GM19395 (cell line): ENCODE data around the gene GPC4.
A peak's percentile ranks its signal among the peaks of the same experiment; 100 is the strongest.

ENCODE experiments used
- ATAC-seq: cut with Tn5 transposase; IDR thresholded peaks from one replicate; pipeline ENCODE4 v1.9.1; 2021; ENCODE audit warnings: mild to moderate bottlenecking, moderate library complexity; ENCODE audit not compliant: unreplicated experiment

The GPC4 gene

DNA sequence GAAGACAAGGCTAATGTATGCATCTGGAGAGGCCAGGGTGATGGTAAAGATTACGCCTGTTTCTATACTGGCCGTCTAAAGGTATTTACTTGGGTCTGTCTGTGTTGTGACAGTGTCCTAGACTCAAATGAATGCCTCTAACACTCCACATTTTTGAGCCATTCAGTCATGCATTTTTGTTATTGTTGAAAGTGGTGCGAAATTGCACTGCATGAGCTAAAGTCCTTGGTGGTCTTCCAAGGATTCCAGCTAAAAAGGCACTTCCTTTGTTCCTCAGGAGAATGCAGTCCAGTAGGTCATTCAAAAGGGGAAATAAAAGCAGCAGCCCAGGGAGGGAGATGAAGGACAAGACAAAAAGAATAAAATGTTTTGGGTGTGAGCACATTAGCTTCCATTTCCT is 3.0 kb downstream of the GPC4 start:
- no peak for ATAC-seq

DNA sequence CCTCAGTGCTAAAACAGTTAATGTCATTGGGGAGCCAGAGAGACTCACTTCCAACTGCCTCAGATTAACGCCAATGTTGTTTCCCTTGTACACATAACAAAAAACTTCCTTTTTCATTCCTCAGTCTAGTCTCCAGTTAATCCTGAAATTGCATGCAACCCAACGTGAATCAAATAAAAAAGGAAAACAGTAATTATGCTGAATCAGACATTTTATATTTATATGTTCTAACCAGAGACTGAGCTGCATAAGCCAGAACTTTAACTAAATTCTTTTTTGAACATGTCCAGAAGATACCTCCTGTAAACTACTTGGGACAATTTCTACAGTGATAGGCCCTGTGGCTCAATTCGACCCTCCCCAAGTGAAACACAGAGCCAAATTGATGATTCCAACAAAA is 4.7 kb downstream of the GPC4 start:
- no peak for ATAC-seq

GRCh38 chrX:133405498-133406185 is 9.6 kb downstream of the GPC4 start:
- no peak for ATAC-seq

- ATAC-seq = no peak
Measured at GRCh38 chrX:133403984-133404383, 11.3 kb downstream of the GPC4 start.

DNA sequence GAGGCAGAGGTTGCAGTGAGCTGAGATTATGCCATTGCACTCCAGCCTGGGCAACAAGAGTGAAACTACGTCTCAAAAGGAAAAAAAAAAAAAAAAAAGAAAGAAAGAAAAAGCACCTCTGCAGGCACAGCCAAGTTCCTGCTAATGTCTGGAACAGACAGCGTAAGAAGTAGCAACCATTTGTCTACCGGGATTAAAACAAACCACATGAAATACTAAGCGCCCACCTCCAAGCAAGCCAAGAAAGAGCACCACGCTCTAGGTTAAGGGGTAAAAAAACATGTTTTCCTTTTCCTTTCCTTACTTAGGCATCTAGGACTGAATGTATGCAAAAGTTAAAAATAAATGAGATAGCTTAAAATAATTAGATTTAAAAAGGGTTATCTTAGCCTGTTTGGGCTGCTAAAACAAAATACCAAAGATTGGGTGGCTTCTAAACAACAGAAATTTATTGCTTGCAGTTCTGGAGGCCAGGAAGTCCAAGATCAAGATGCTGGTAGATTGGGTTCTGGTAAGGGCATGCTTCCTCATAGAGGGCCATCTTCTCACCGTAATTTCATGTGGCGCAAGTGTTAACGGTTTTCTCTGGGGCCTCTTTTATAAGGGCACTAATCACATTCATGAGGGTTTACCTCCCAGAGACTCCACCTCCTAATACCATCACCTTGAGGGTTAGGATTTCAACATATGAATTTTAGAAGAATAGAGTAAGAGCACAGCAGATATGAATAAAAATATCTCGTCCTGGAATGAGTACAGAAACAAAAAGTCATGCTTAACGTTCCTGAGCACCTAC is 12.3 kb downstream of the GPC4 start:
- ATAC-seq = no peak

DNA sequence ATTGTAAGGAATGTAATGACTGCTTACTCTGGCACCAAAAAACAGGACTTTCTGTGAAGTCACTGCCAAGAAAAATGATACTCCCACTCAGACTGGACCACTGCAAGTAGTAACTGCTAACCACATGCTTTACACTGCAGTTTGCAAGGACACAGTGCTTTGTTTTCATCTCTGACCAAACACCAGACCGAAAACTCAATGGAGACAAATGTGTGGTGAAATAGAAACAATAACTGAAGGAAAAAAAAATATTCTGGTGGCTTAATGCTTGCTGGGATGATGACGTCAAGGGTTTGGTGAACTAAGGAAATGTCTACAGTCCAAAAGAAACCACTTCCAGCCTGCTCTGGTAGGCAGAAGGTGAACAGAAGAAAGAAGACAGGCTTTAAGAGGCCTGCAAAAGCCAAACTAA is 13.2 kb downstream of the GPC4 start:
- ATAC-seq = no peak

- no peak for ATAC-seq
Measured at GRCh38 chrX:133401536-133401935, 13.8 kb downstream of the GPC4 start.

DNA sequence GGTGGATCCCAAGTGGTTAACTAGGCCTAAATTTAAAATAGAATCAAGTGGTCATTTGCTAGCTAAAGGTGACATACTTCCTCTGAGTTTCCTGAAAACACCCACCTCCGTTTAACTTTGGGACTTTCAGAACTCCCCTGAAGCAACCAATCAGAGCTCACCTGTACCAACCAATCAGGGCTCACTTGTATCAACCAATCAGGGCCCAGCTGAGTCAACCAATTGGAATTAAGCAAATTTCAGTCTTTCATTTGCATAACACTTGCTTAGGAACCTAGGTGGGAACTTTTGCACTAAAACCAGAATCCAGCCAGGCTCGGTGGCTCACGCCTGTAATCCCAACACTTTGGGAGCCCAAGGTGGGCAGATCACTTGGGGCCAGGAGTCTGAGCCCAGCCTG is 15.9 kb downstream of the GPC4 start:
- ATAC-seq = no peak

GRCh38 chrX:133394765-133395164 is 20.5 kb downstream of the GPC4 start:
- no peak for ATAC-seq

DNA sequence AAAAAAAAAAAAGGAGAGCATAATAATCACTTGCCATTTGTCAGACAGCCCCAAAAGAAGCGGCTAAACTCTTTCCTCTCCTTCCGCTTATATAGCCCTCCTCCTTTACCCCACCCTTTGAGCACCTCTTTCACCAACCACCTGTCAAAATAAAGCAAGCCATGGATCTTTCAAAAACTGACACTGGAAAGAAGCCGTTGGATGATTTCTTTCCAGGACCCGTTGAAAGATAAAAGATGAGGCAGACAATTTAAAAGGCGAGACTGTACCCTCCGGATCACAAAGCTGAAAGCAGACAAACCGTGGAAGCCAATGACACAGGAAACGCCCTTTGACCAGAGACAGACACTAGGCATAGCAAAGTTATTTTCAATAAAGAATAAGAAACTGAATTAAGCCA is 22.6 kb downstream of the GPC4 start:
- ATAC-seq = no peak

DNA sequence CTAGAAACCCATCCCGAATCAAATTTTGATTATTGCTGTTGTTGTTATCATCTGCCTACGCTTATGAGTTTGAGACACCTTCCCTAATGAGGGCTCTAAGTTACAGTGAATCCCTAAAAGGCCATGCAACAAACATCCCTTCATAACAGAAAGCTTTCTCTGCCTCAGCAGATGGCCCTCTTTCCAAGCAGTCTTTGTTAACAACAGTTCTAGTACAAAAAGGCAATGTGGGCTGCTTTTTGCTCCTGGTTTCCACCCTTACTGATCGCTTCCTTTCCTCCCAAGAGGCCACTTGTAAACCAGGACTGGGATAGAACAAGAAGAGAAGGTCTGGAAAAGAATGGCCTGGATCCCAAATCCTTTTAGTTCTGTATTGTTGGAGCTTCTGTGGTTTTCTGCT is 24.2 kb downstream of the GPC4 start:
- ATAC-seq = no peak

DNA sequence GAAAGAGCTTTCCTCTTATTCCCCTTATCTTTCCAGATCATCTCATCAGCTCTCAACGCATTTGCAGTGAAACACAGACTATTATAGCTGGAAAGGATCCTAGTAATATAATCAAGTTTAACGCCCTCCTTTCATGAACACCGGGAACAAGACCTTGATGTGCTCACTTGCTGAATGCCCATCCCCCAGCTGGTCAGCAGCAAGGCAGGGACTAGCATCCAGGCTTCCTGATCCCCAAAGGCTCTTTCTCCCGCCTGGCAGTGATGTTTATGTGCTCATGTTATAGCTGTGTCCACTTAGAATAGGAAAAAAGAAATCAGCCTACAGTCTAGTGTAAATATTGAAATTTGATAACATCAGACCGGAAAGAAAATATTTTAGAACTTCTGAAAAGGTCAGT is 24.6 kb downstream of the GPC4 start:
- ATAC-seq = no peak

DNA sequence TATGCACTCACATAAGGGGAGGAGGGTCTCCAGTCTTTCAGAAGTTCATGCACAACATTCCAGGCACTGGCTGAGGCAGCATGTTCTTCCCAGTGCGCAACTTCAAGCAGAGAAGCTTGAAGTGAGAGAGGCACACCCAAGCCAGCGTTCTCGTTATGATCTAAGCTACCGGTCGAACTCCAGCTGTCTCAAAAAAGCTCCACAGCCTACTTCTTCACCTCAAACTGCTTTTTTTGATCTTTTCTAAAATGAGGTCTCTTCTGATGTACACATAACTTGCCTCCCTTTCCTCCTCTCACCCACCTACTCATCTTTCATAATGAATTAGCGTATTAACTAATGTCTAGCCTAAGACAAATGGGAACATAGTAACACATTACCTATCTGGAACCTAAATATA is 25.3 kb downstream of the GPC4 start:
- ATAC-seq = no peak

DNA sequence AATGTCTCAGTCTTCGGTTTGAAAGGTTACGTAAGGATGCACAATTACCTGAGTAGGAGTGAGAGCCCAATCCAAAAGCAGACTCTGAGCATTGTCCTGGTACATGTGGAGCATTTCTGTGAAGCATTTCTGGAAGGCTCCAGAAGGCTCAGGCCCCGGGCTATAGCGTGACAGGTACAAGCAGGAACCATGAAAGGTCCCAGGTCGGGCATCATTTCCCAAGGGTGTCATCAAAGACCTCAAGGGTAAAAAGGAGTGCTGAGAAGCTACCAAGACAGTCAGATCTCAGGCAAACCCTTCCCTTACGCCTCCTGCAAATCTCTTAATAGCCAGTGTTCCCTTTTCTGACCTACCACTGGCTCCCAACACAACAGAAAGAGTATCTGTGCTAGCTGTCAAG is 30.8 kb downstream of the GPC4 start:
- ATAC-seq = no peak

DNA sequence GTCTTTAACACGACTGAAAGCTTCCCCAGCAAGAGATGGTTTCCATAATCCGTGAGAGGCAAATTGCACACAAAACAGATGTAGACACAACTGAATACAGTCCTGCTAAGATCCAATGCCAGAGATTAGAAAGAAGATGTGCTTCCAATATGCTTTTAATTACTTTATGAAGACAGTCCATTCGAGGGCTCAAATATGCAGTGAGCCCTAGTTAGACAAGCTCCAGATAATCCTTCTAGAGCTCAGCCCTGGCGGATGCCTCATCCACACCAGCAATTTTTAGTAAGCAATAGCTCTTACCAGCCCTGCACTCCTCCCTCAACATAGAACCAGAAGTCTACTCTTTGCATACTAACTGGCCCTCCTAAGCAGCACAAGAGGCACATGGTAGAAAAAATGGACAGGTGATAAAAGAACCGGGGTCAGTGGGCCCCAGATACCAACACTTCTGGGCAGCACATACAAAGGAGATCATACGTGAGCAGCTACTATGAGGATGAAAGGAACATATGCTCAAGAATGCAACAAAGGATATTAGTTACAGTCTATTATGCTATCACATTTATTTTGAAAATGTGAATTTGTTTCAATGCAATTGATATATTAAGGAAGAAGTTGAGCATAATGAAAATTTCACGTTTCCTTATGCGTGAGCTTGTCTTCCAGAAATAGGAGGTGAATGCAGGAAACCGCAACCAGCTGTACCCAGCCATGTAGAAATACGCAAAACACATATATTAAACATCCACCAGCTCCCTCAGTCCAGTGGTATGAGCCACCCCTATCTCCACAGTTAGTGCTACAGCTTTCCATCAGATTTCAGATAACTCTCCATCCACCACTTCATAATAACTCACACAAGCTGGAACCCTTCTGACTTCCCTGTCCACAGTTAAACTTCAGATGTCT is 34.3 kb downstream of the GPC4 start:
- ATAC-seq = peak; percentile 73

DNA sequence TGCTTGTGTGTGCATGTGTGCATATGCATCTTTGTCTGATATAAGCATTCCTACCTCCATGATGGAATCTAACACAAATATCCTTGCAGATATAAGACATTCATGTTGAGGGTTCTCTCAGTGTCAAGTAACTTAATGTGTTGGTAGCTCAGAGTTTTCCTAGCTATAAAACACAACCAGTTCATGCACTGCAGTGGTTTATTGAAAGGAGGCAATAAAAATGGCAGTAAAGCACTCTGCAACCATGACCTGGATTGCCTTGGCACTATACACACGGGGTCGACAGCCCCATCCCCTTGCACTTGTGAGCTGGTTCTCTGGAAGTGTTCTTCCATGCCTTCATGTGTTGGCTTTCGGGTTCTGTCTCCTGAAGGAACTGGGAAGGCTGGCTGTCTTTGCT is 38.9 kb downstream of the GPC4 start:
- ATAC-seq = no peak

GRCh38 chrX:133375615-133376340 is 39.5 kb downstream of the GPC4 start:
- no peak for ATAC-seq

- ATAC-seq = no peak
Measured at GRCh38 chrX:133374874-133375387, 40.4 kb downstream of the GPC4 start.

DNA sequence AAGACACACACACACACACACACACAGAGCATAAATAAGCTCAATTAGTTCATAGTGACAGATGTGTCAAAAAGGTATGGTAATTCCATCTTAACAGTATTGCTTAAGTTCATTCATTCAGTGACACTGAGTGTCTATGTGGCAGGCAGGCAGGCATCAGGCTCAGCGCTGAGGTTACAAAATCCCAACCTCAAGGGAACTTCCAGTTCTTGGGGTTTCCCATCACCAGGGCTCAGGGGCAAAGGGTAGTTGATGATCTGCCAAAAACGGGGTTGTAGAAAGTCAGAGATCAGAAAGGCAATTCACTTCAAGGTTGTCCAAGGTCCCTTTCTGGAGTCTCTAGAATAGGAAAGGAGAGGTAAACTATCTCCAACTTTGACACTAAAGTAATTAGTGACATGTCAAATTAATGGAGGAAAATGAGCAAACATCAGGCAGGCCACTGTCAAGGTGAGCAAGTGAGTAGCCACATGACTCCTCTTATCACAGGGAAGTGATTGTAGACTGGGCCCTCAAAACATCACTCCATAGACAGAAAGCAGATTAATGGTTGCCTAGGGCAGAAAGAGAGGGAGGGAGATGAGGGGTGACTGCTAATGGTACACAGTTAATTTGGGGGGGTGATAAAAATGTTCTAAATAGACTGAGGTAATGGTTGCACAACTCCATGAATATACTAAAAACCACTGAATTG is 41.8 kb downstream of the GPC4 start:
- no peak for ATAC-seq

GRCh38 chrX:133370696-133371275 is 44.5 kb downstream of the GPC4 start:
- no peak for ATAC-seq
